HepG2 (cell line): ENCODE measurements around the gene GPLD1. TPM values are rescaled to one million over a fixed set of nuclear protein-coding genes. Genes with fewer than 3 reads are reported as not detected.

Experiments
- CENPX ChIP-seq: sonication (generic); formaldehyde crosslinking; IDR thresholded peaks from 2 replicates; pipeline ENCODE4 v1.9.0; 2021; ENCODE audit warnings: mild to moderate bottlenecking, missing genetic modification reagents, moderate library complexity
- FOXC1 ChIP-seq: sonication (generic); formaldehyde crosslinking; IDR thresholded peaks from 2 replicates; pipeline ENCODE4 v1.8.0; 2022; ENCODE audit warnings: mild to moderate bottlenecking, missing genetic modification reagents, borderline replicate concordance
- HMGXB4 ChIP-seq, 2 experiments: sonication (generic) in 1 of 2; formaldehyde crosslinking in 1 of 2; IDR thresholded peaks; 2 replicates each; pipeline versions ENCODE4 v1.4.0 to v1.6.1; 2018 to 2020; ENCODE audit warnings: missing genetic modification reagents in 2 of 2, borderline replicate concordance in 1 of 2, low read depth in 1 of 2, mild to moderate bottlenecking in 1 of 2, missing biosample characterization in 1 of 2
- JDP2 ChIP-seq: sonication (generic); formaldehyde crosslinking; IDR thresholded peaks from 2 replicates; pipeline ENCODE4 v1.8.1; 2022; ENCODE audit warnings: missing genetic modification reagents, borderline replicate concordance
- MIXL1 ChIP-seq: IDR thresholded peaks from 2 replicates; pipeline ENCODE4 v1.6.1; 2016
- MXI1 ChIP-seq: IDR thresholded peaks from 3 replicates; pipeline ENCODE4 v1.6.1; 2012; ENCODE audit warnings: low read depth, low read length, inconsistent platforms, borderline replicate concordance
- NFE2L2 ChIP-seq: fragments of 150-350 bp; IDR thresholded peaks from 2 replicates; pipeline ENCODE4 v1.6.1; 2014; ENCODE audit warnings: low read length
- NFIC ChIP-seq: IDR thresholded peaks from 2 replicates; pipeline ENCODE4 v1.6.1; 2012; ENCODE audit warnings: mild to moderate bottlenecking, low read length, inconsistent platforms
- PHF8 ChIP-seq: sonication (generic); formaldehyde crosslinking; IDR thresholded peaks from 2 replicates; pipeline ENCODE4 v1.5.0; 2020; ENCODE audit warnings: missing genetic modification reagents
- RERE ChIP-seq: IDR thresholded peaks from 2 replicates; pipeline ENCODE4 v1.6.1; 2016; ENCODE audit warnings: low read depth, missing genetic modification reagents, missing compliant biosample characterization
- TEF ChIP-seq: sonication (generic); formaldehyde crosslinking; IDR thresholded peaks from 2 replicates; pipeline ENCODE4 v1.5.0; 2020; ENCODE audit warnings: missing genetic modification reagents
- THRA ChIP-seq: sonication (generic); formaldehyde crosslinking; IDR thresholded peaks from 2 replicates; pipeline ENCODE4 v1.4.0; 2020; ENCODE audit warnings: missing genetic modification reagents, borderline replicate concordance
- ZBTB14 ChIP-seq: sonication (generic); formaldehyde crosslinking; IDR thresholded peaks from 2 replicates; pipeline ENCODE4 v1.4.0; 2020; ENCODE audit warnings: missing genetic modification reagents
- ZBTB44 ChIP-seq: sonication (generic); formaldehyde crosslinking; IDR thresholded peaks from 2 replicates; pipeline ENCODE4 v1.4.0; 2020; ENCODE audit warnings: missing genetic modification reagents
- ZNF543 ChIP-seq: sonication (generic); formaldehyde crosslinking; IDR thresholded peaks from 2 replicates; pipeline ENCODE4 v1.4.0; 2020; ENCODE audit warnings: mild to moderate bottlenecking, missing genetic modification reagents
- ZNF556 ChIP-seq: sonication (generic); formaldehyde crosslinking; IDR thresholded peaks from 2 replicates; pipeline ENCODE4 v1.4.0; 2020; ENCODE audit warnings: mild to moderate bottlenecking, missing genetic modification reagents, borderline replicate concordance
- polyA plus RNA-seq, 8 experiments: library from polyadenylated mRNA; depleted of rRNA in 3 of 8; stranded (reverse) in 7 of 8; unstranded in 1 of 8; fragments of >200 nt; fragmentation: Illumina TruSeq in 4 of 8; extraction: Trizol in 4 of 8; gene quantifications; 2 replicates each; pipeline versions ENCODE4 v1.2.1 to v1.2.3, GENCODE V29; 2011 to 2016; ENCODE audit warnings: low read depth in 4 of 8, missing spikeins in 1 of 8, mixed read lengths in 1 of 8; ENCODE audit not compliant: insufficient read depth in 1 of 8
- total RNA-seq, 5 experiments: library from RNA; depleted of rRNA; stranded (reverse); fragments of >200 nt; fragmentation: Illumina TruSeq; extraction: Trizol; gene quantifications; 2 replicates each; pipeline ENCODE4 v1.2.3, GENCODE V29; 2016; ENCODE audit warnings: low read depth in 1 of 5

Gene GPLD1
- total and polyA plus RNA-seq, 2 of the 13 experiments (the other 11 are each of a cell fraction or from before 2014, with no cell fraction given), result 6.2 to 7.6 TPM

- TF ChIP-seq THRA (CRISPR knock-in tag) (peak; percentile 35; the same call in 1 of the 2 replicates), RERE (no peak), FOXC1 (CRISPR knock-in tag) (peak; percentile 98), ZBTB44 (CRISPR knock-in tag) (no peak), ZNF543 (peak; percentile 98), MXI1 (peak; percentile 51; the same call in 2 of the 3 replicates), CENPX (CRISPR knock-in tag) (no peak), ZNF556 (peak; percentile 97), ZBTB14 (no peak), MIXL1 (CRISPR knock-in tag) (peak; percentile 8; the same call in 1 of the 2 replicates), JDP2 (CRISPR knock-in tag) (no peak; the same call in 1 of the 2 replicates), TEF (CRISPR knock-in tag) (no peak; the same call in none of the 2 replicates), HMGXB4 (CRISPR knock-in tag; IDR thresholded peaks at IDR 0.05; ENCODE audit: borderline replicate concordance in 1 of 2, low read depth in 1 of 2) (peak; percentile 91 to 99; a peak in 3 of 4 replicates), PHF8 (CRISPR knock-in tag) (peak; percentile 100), NFE2L2 (no peak), NFIC (no peak)
Measured at GRCh38 chr6:24402697-24403500, 86.5 kb downstream of the GPLD1 start, which contains the start of gene MRS2 (continued).
